MM.1S (cell line): ENCODE measurements around the gene POLR1H.

Experiments used
- EZH2 ChIP-seq: fragments of 300-600 bp; sonication (generic); optimal IDR thresholded peaks from 2 replicates; pipeline ENCODE3; 2017; ENCODE audit warnings: low read depth, mild to moderate bottlenecking, antibody characterized with exemption, low read length, mixed read lengths
- EZH2phosphoT487 ChIP-seq: fragments of 300-600 bp; sonication (generic); IDR thresholded peaks from 2 replicates; pipeline ENCODE4 v1.6.1; 2018; ENCODE audit warnings: antibody characterized with exemption, low read length

DNA sequence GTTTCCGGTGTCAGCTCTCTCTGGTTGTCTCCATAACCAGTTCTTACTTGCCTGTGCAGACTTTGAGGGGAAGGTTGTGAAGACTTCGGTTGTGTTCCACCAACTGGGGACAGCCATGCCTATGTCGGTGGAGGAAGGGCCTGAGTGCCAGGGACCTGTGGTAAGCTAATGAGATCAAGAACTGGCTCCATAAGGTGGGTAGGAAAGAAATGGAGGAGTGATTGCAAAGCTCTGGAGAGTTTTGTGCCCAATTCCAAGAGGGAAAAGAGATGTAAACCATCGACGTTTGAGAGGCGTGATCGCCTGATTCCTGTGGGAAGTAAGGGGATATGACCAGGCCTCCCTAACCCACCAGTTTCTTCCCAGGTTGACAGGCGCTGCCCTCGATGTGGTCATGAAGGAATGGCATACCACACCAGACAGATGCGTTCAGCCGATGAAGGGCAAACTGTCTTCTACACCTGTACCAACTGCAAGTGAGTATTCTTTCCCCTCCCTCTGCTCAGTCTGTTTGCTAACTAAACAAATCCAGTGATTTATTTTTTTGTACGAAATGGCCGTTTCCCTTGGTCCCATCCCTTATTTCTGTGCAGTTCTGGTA is 893 bp downstream of the POLR1H start:
- no peak for TF ChIP-seq EZH2phosphoT487
- TF ChIP-seq EZH2 = no peak
